DOHH2 (cell line): ENCODE results near the gene SMU1.
"Not testable (repeated sequence)": the region's sequence is repeated elsewhere in the genome, so short reads cannot be mapped to it uniquely, and the experiment has no call there.

Experiments
- H3F3A ChIP-seq: fragments of 200-600 bp; sonication (generic), shearing (Covaris generic); 2 replicates; pipeline ENCODE4 v1.6.0; 2016; ENCODE audit warnings: antibody characterized with exemption, mild to moderate bottlenecking; ENCODE audit not compliant: control insufficient read depth, insufficient read depth
- H3K27ac ChIP-seq: fragments of 200-600 bp; sonication (generic); 2 replicates; pipeline ENCODE4 v1.5.1; 2014; ENCODE audit warnings: low read depth, mild to moderate bottlenecking, low read length, moderate library complexity
- H3K27me3 ChIP-seq: fragments of 200-600 bp; sonication (generic); 2 replicates; pipeline ENCODE4 v1.6.1; 2014; ENCODE audit warnings: mild to moderate bottlenecking, low read length, mixed read lengths; ENCODE audit not compliant: control insufficient read depth
- H3K36me3 ChIP-seq: fragments of 200-600 bp; sonication (generic); 2 replicates; pipeline ENCODE4 v1.6.1; 2014; ENCODE audit warnings: mild to moderate bottlenecking, low read length, moderate library complexity, mixed read lengths; ENCODE audit not compliant: control insufficient read depth
- H3K4me1 ChIP-seq: fragments of 200-600 bp; sonication (generic); 2 replicates; pipeline ENCODE4 v1.6.1; 2014; ENCODE audit warnings: mild to moderate bottlenecking, low read length, mixed read lengths; ENCODE audit not compliant: control insufficient read depth
- H3K4me2 ChIP-seq: fragments of 200-600 bp; sonication (generic); 2 replicates; pipeline ENCODE4 v1.6.0; 2014; ENCODE audit warnings: mild to moderate bottlenecking, low read length, moderate library complexity
- H3K4me3 ChIP-seq: fragments of 200-600 bp; sonication (generic); 2 replicates; pipeline ENCODE4 v1.5.1; 2014; ENCODE audit warnings: mild to moderate bottlenecking, low read length, mixed read lengths
- H3K79me2 ChIP-seq: fragments of 200-600 bp; sonication (generic); 2 replicates; pipeline ENCODE4 v1.6.1; 2014; ENCODE audit warnings: mild to moderate bottlenecking, low read length, mixed read lengths; ENCODE audit not compliant: control insufficient read depth
- H3K9me2 ChIP-seq: fragments of 200-600 bp; sonication (generic); replicated peaks from 2 replicates; pipeline ENCODE4 v1.6.1; 2014; ENCODE audit warnings: mild to moderate bottlenecking, low read length, mixed read lengths; ENCODE audit not compliant: control insufficient read depth
- H3K9me3 ChIP-seq: fragments of 200-600 bp; sonication (generic); 2 replicates; pipeline ENCODE4 v1.6.1; 2014; ENCODE audit warnings: antibody characterized with exemption, low read length, mixed read lengths; ENCODE audit not compliant: control insufficient read depth, insufficient read depth
- H4K20me1 ChIP-seq: fragments of 200-600 bp; sonication (generic); 2 replicates; pipeline ENCODE4 v1.6.0; 2014; ENCODE audit warnings: low read depth, mild to moderate bottlenecking, antibody characterized with exemption, low read length, moderate library complexity; ENCODE audit not compliant: control insufficient read depth, insufficient read depth
- EZH2phosphoT487 ChIP-seq: fragments of 200-600 bp; sonication (generic); IDR thresholded peaks from 2 replicates; pipeline ENCODE4 v1.6.1; 2017; ENCODE audit warnings: borderline replicate concordance, mild to moderate bottlenecking, antibody characterized with exemption, low read length, moderate library complexity, mixed read lengths
- TF ChIP-seq, protein P1 (sequence below): fragments of 200-600 bp; sonication (generic); IDR thresholded peaks from one replicate; pipeline ENCODE4 v1.5.1; 2014; ENCODE audit warnings: antibody characterized with exemption, mild to moderate bottlenecking, low read depth, low read length; ENCODE audit not compliant: poor library complexity, severe bottlenecking

SMU1 gene

DNA sequence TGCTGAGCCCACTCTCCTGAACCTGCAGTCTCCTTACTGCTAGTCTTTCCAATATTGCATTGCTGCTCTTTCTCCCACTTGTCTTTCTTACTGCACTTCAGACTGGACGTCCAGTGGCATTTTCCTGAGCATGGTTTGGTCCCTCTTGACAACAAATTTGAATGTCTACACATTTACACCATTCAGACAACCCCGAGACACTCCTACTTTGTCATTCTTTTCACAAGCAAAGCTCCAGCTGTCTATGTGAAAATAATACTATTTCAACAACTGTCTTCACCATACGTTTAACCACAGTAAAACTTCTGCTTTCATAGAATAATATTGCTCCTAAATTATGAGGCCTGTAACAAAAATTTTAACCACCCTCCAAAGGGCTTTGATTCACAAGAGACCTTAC, 64.6 kb downstream of the SMU1 start:
- no peaks in the 10 kb centered on the region; the same call in 1 of the 2 replicates for H3K79me2 ChIP-seq
- no peak overlapping the region for H3K27ac ChIP-seq
- no peaks in the 10 kb centered on the region for H3K27me3 ChIP-seq
- TF ChIP-seq EZH2phosphoT487: no peak
- TF ChIP-seq, protein P1, sequence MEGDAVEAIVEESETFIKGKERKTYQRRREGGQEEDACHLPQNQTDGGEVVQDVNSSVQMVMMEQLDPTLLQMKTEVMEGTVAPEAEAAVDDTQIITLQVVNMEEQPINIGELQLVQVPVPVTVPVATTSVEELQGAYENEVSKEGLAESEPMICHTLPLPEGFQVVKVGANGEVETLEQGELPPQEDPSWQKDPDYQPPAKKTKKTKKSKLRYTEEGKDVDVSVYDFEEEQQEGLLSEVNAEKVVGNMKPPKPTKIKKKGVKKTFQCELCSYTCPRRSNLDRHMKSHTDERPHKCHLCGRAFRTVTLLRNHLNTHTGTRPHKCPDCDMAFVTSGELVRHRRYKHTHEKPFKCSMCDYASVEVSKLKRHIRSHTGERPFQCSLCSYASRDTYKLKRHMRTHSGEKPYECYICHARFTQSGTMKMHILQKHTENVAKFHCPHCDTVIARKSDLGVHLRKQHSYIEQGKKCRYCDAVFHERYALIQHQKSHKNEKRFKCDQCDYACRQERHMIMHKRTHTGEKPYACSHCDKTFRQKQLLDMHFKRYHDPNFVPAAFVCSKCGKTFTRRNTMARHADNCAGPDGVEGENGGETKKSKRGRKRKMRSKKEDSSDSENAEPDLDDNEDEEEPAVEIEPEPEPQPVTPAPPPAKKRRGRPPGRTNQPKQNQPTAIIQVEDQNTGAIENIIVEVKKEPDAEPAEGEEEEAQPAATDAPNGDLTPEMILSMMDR: no peak
- no peak overlapping the region for H3K4me2 ChIP-seq
- no peaks in the 10 kb centered on the region for H3K9me3 ChIP-seq
- H3K4me3 ChIP-seq: no peak overlapping the region
- no peaks in the 10 kb centered on the region for H3K9me2 ChIP-seq
- no peaks in the 10 kb centered on the region for H4K20me1 ChIP-seq
- H3F3A ChIP-seq: no peaks in the 10 kb centered on the region
- no peaks in the 10 kb centered on the region for H3K4me1 ChIP-seq
- no peaks in the 10 kb centered on the region for H3K36me3 ChIP-seq

DNA sequence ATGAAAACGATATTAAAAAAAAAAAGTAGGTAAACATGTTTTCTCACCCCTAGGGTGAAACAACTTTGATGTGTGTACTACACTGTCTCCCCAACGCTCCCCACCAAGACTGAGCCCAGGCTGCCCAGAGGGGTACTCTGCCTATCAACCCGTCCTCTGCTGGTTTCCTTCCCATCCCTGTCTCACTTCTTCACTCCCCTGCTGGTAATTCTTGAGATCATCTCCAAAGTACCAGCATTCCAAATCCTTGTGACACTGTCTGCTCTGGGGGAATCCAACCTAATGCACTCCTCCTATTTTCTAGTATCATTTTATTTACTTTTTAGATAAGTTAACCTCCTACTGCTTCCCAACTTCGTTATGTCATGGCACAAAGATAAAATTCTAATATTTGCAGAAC, 68.7 kb downstream of the SMU1 start:
- Histone ChIP-seq H3K27me3 (no peaks in the 10 kb centered on the region), H3K79me2 (no peaks in the 10 kb centered on the region), H3K4me3 (no peak overlapping the region), H4K20me1 (no peaks in the 10 kb centered on the region), H3K4me2 (no peak overlapping the region), H3K9me2 (no peaks in the 10 kb centered on the region), H3K27ac (no peak overlapping the region), H3K4me1 (peaks cover 4% of the 10 kb centered on the region), H3K36me3 (no peaks in the 10 kb centered on the region), H3F3A (no peaks in the 10 kb centered on the region; the same call in 1 of the 2 replicates), H3K9me3 (no peaks in the 10 kb centered on the region)
- TF ChIP-seq, protein P1: no peak
- no peak for TF ChIP-seq EZH2phosphoT487

DNA sequence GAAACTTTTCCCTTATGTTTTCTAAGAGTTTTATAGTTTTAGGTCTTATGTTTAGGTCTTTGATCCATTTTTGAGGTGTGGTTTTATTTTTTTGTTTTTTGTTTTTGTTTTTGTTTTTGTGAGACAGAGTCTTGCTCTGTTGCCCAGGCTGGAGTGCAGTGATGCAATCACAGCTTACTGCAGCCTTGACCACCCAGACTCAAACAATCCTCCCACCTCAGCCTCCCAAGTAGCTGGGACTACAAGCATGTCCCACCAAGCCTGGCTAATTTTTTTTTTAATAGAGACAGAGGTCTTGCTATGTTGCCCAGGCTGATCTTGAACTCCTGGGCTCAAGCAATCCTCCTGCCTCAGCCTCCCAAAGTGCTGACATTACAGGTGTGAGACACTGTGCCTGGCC, 71.1 kb downstream of the SMU1 start:
- H3F3A ChIP-seq, H3K9me2 ChIP-seq, H3K27ac ChIP-seq, H3K27me3 ChIP-seq, H3K9me3 ChIP-seq, H3K36me3 ChIP-seq, H4K20me1 ChIP-seq, H3K4me2 ChIP-seq, H3K4me3 ChIP-seq: not testable (repeated sequence)
- Histone ChIP-seq H3K4me1 (peaks cover 14% of the 10 kb centered on the region), H3K79me2 (peaks cover 20% of the 10 kb centered on the region)

DNA sequence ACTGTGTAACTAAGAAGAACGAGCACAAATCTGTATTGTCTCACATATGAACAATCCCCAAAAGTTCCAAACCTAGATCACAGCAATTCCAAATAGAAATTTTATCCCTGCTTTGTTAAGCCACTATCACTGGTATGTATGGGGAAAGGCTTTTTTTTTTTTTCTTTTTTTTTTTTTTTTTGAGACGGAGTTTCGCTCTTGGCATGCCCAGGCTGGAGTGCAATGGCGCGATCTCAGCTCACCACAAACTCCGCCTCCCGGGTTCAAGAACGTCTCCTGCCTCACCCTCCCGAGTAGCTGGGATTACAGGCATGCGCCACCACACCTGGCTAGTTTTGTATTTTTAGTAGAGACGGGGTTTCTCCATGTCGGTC, 75.8 kb downstream of the SMU1 start:
- H3F3A ChIP-seq, H3K27ac ChIP-seq, H3K9me3 ChIP-seq, H3K9me2 ChIP-seq, H4K20me1 ChIP-seq, H3K27me3 ChIP-seq: not testable (repeated sequence)
- Histone ChIP-seq H3K4me2 (peak overlapping the region; percentile 67), H3K79me2 (peaks cover 61% of the 10 kb centered on the region), H3K36me3 (peaks cover 25% of the 10 kb centered on the region), H3K4me1 (peaks cover 19% of the 10 kb centered on the region), H3K4me3 (peak overlapping the region; percentile 79)
